Astrocyte of the spinal cord (primary cell): ENCODE results near the gene OR2W3.
"Not testable (repeated sequence)": the region's sequence is repeated elsewhere in the genome, so short reads cannot be mapped to it uniquely, and the experiment has no call there.

ENCODE experiments used
- DNase-seq: peaks from one replicate; pipeline ENCODE4 v3.0.0; 2011; ENCODE audit warnings: low read depth, low spot score
- H3K4me3 ChIP-seq: 2 replicates; pipeline ENCODE4 v1.5.1; 2011; ENCODE audit warnings: low read depth, mild to moderate bottlenecking, low read length, moderate library complexity
- CTCF ChIP-seq: IDR thresholded peaks from 2 replicates; pipeline ENCODE4 v1.5.1; 2012; ENCODE audit warnings: low read depth, mild to moderate bottlenecking, low read length, inconsistent platforms
- in situ Hi-C: cut with HindIII; loops from 2 replicates; pipeline ENCODE4 v1.10.0; 2017; ENCODE audit warnings: low sequenced_read_pairs

Gene OR2W3

GRCh38 chr1:247933989-247934388 lies 38.6 kb downstream of the OR2W3 start:
- no peak for DNase-seq
- H3K4me3 ChIP-seq, result no peak overlapping the region
- no peak for TF ChIP-seq CTCF
- in situ Hi-C loops, result no loop called here

GRCh38 chr1:247935781-247936180 lies 40.4 kb downstream of the OR2W3 start:
- no peak overlapping the region for H3K4me3 ChIP-seq
- DNase-seq, result no peak
- TF ChIP-seq CTCF, result no peak
- in situ Hi-C loops, result no loop called here

- no peak for TF ChIP-seq CTCF
- in situ Hi-C loops, result no loop called here
- no peak for DNase-seq
- H3K4me3 ChIP-seq, result no peak overlapping the region
Observed at GRCh38 chr1:247936415-247936814, 41.0 kb downstream of the OR2W3 start.

- in situ Hi-C loops, result not testable (repeated sequence)
- peak overlapping the region; percentile 43 for H3K4me3 ChIP-seq
- peak; percentile 79 for TF ChIP-seq CTCF
Observed at GRCh38 chr1:247936965-247937734, 41.8 kb downstream of the OR2W3 start.

GRCh38 chr1:247942624-247943023 lies 47.2 kb downstream of the OR2W3 start:
- TF ChIP-seq CTCF, result no peak
- H3K4me3 ChIP-seq, result no peak overlapping the region
- in situ Hi-C loops, result no loop called here
- no peak for DNase-seq

More at GRCh38 chr1:247936965-247937734, 41.8 kb downstream of the OR2W3 start:
- DNase-seq, result peak; percentile 72
